ENCODE results near the gene PACRGL.

GRCh38 chr4:20773144-20773997 is 73.1 kb downstream of the PACRGL start:
- TF ChIP-seq POLR2A (IDR thresholded peaks at IDR 0.05): no peak
- peak in 5 of 6 experiments; percentile 46 to 69 (median 61) for TF ChIP-seq CTCF (IDR thresholded peaks at IDR 0.05)
